ENCODE results near the gene PIH1D1. TPM values are rescaled to one million over a fixed set of nuclear protein-coding genes. Genes with fewer than 3 reads are reported as not detected.

PIH1D1 gene
- total and polyA plus RNA-seq, 4 donors: 41.4 to 59.4 (median 47.2) TPM

GRCh38 chr19:49472936-49473335, 21.3 kb upstream of the PIH1D1 start:
- no peaks in the 10 kb centered on the region for H3K36me3 ChIP-seq (ENCODE audit: control insufficient read depth in 4 of 4, insufficient read depth in 3 of 4, low read depth in 1 of 4, low read length in 3 of 4)
- no peak overlapping the region for H3K27ac ChIP-seq (ENCODE audit: low read depth in 1 of 2, low read length in 2 of 2)
- WGBS: 76% methylated on average over 9 of the region's 9 CpGs
- peaks cover 0 to 11% (median 6%) of the 10 kb centered on the region in 4 donors for H3K4me1 ChIP-seq (ENCODE audit: control insufficient read depth in 4 of 4, insufficient read depth in 4 of 4, low read length in 3 of 4)
- TF ChIP-seq HNF4G (IDR thresholded peaks at IDR 0.05) (no peak), FOXA2 (IDR thresholded peaks at IDR 0.05) (no peak), MAX (IDR thresholded peaks at IDR 0.05) (no peak), HNF4A (conservative IDR thresholded peaks at IDR 0.05) (no peak), REST (IDR thresholded peaks at IDR 0.05) (no peak), EGR1 (IDR thresholded peaks at IDR 0.05; ENCODE audit: low read depth in 2 of 2) (no peak), RXRA (IDR thresholded peaks at IDR 0.05) (no peak), YY1 (IDR thresholded peaks at IDR 0.05) (no peak)
- H3K9ac ChIP-seq (ENCODE audit: low read depth in 1 of 2, low read length in 2 of 2): no peak overlapping the region
- no peak for DNase-seq (ENCODE audit: low spot score)
- no peaks in the 10 kb centered on the region for H3K27me3 ChIP-seq (ENCODE audit: control insufficient read depth in 4 of 4, insufficient read depth in 4 of 4, low read length in 3 of 4)
- H3K9me3 ChIP-seq (ENCODE audit: control insufficient read depth in 4 of 4, low read length in 3 of 4): no peaks in the 10 kb centered on the region
- H3K4me3 ChIP-seq (ENCODE audit: low read depth in 1 of 3, low read length in 3 of 3): no peak overlapping the region

GRCh38 chr19:49470615-49470978, 19.0 kb upstream of the PIH1D1 start:
- Histone ChIP-seq H3K27ac (ENCODE audit: low read depth in 1 of 2, low read length in 2 of 2) (no peak overlapping the region), H3K4me1 (ENCODE audit: control insufficient read depth in 4 of 4, insufficient read depth in 4 of 4, low read length in 3 of 4) (peaks cover 0 to 11% (median 6%) of the 10 kb centered on the region in 4 donors), H3K36me3 (ENCODE audit: control insufficient read depth in 4 of 4, insufficient read depth in 3 of 4, low read depth in 1 of 4, low read length in 3 of 4) (peaks cover 0 to 3% (median under 1%) of the 10 kb centered on the region in 4 donors), H3K27me3 (ENCODE audit: control insufficient read depth in 4 of 4, insufficient read depth in 4 of 4, low read length in 3 of 4) (no peaks in the 10 kb centered on the region), H3K9ac (ENCODE audit: low read depth in 1 of 2, low read length in 2 of 2) (no peak overlapping the region), H3K4me3 (ENCODE audit: low read depth in 1 of 3, low read length in 3 of 3) (no peak overlapping the region), H3K9me3 (ENCODE audit: control insufficient read depth in 4 of 4, low read length in 3 of 4) (no peaks in the 10 kb centered on the region)
- no peak for DNase-seq (ENCODE audit: low spot score)
- TF ChIP-seq HNF4G (IDR thresholded peaks at IDR 0.05) (no peak), REST (IDR thresholded peaks at IDR 0.05) (no peak), TAF1 (conservative IDR thresholded peaks at IDR 0.05) (no peak), HNF4A (conservative IDR thresholded peaks at IDR 0.05) (no peak), EGR1 (IDR thresholded peaks at IDR 0.05; ENCODE audit: low read depth in 2 of 2) (no peak), YY1 (IDR thresholded peaks at IDR 0.05) (no peak)
- TF ChIP-seq, protein P1, sequence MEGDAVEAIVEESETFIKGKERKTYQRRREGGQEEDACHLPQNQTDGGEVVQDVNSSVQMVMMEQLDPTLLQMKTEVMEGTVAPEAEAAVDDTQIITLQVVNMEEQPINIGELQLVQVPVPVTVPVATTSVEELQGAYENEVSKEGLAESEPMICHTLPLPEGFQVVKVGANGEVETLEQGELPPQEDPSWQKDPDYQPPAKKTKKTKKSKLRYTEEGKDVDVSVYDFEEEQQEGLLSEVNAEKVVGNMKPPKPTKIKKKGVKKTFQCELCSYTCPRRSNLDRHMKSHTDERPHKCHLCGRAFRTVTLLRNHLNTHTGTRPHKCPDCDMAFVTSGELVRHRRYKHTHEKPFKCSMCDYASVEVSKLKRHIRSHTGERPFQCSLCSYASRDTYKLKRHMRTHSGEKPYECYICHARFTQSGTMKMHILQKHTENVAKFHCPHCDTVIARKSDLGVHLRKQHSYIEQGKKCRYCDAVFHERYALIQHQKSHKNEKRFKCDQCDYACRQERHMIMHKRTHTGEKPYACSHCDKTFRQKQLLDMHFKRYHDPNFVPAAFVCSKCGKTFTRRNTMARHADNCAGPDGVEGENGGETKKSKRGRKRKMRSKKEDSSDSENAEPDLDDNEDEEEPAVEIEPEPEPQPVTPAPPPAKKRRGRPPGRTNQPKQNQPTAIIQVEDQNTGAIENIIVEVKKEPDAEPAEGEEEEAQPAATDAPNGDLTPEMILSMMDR (IDR thresholded peaks at IDR 0.05; ENCODE audit: low read depth, low read length, missing input control): no peak
- WGBS: 86% methylated on average over 8 of the region's 8 CpGs
